ENCODE results near the gene RBM19. TPM values are rescaled to one million over a fixed set of nuclear protein-coding genes. Genes with fewer than 3 reads are reported as not detected.

The RBM19 gene
- total RNA-seq, 1 experiment from 2014 or later: 47.2 TPM

- no peak overlapping the region for H3K4me3 Mint-ChIP-seq (ENCODE audit: low read depth, unreplicated experiment)
- no peak for DNase-seq
- no peaks in the 10 kb centered on the region for H3K4me1 Mint-ChIP-seq (ENCODE audit: low read depth, unreplicated experiment)
- H3K27me3 Mint-ChIP-seq (ENCODE audit: unreplicated experiment): no peaks in the 10 kb centered on the region
- H3K36me3 Mint-ChIP-seq (ENCODE audit: insufficient read depth, unreplicated experiment): peaks cover 10% of the 10 kb centered on the region
- BruUV-seq (replicated peaks): no TSS peak
- no peaks in the 10 kb centered on the region for H3K9me3 Mint-ChIP-seq (ENCODE audit: low read depth, unreplicated experiment)
- no peak overlapping the region for H3K27ac Mint-ChIP-seq (ENCODE audit: unreplicated experiment)
- TF ChIP-seq, protein P1, sequence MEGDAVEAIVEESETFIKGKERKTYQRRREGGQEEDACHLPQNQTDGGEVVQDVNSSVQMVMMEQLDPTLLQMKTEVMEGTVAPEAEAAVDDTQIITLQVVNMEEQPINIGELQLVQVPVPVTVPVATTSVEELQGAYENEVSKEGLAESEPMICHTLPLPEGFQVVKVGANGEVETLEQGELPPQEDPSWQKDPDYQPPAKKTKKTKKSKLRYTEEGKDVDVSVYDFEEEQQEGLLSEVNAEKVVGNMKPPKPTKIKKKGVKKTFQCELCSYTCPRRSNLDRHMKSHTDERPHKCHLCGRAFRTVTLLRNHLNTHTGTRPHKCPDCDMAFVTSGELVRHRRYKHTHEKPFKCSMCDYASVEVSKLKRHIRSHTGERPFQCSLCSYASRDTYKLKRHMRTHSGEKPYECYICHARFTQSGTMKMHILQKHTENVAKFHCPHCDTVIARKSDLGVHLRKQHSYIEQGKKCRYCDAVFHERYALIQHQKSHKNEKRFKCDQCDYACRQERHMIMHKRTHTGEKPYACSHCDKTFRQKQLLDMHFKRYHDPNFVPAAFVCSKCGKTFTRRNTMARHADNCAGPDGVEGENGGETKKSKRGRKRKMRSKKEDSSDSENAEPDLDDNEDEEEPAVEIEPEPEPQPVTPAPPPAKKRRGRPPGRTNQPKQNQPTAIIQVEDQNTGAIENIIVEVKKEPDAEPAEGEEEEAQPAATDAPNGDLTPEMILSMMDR (IDR thresholded peaks at IDR 0.05; ENCODE audit: unreplicated experiment): no peak
- CTCF ChIA-PET: no interaction called here
- intact Hi-C loops (cut with micrococcal nuclease; ENCODE audit: unreplicated experiment): no loop called here
These were observed 113.2 kb downstream of the RBM19 start for GRCh38 chr12:113852695-113853490.

DNA sequence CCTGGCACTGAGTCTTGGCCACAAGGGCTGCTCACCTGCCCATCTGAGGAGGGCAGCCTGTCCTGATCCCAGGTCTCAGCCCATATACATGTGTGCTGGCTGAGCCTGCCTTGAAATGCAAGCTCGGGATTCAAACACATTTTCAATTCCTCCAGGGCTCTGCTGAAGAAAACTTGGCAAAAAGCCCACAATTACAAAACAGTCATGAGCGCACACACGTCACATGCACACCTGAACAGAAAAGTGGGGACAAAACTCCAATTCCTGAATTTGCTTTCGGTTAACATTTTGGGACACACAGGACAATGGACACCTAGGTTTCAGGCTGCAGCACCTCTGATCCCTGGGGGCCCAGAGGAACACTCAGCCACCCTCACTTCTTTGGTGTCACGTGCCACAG is 113.9 kb downstream of the RBM19 start:
- TF ChIP-seq, protein P1 (IDR thresholded peaks at IDR 0.05; ENCODE audit: unreplicated experiment): no peak
- H3K9me3 Mint-ChIP-seq (ENCODE audit: low read depth, unreplicated experiment): no peaks in the 10 kb centered on the region
- no TSS peak for BruUV-seq (replicated peaks)

DNA sequence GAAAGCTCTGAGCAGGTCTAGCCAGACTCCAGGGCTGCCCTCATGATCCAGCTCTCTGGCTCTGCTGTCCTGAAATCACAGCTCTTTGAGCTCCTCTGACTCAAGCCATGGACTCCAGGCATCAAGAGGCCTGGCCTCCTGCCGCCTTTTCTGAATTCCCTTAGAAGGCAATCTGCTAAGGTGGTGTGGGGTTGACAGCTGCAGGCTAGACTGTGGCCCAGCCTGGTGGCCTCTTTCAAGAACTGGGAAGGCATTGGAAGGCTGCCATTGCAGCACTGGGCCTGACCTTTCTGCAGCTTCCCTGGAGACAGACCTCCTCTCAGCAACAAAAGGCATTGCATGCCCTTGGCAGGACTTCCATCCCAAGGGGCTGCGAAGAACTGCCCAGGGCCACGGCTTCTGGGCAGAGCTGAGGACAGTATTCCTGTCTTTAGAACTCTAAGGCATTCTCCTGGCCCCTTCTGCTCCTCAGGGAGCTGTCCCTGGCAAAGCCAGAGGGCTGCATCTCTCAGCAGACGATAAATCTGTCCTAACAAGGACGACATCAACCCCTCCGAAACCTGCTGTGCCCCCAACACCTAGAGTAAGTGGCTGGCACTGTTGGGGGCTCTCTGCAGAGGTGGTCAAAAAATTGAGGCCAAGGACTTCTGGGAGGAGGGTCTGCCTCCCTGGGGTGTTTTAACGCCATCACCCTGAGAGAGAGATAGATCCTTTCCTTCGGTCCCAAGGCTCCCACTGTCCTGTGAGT is 115.6 kb downstream of the RBM19 start:
- Mint-ChIP-seq H3K36me3 (ENCODE audit: insufficient read depth, unreplicated experiment) (no peaks in the 10 kb centered on the region), H3K4me3 (ENCODE audit: low read depth, unreplicated experiment) (no peak overlapping the region), H3K9me3 (ENCODE audit: low read depth, unreplicated experiment) (no peaks in the 10 kb centered on the region), H3K27ac (ENCODE audit: unreplicated experiment) (no peak overlapping the region), H3K27me3 (ENCODE audit: unreplicated experiment) (no peaks in the 10 kb centered on the region), H3K4me1 (ENCODE audit: low read depth, unreplicated experiment) (no peaks in the 10 kb centered on the region)
- no TSS peak for BruUV-seq (replicated peaks)
- intact Hi-C loops (cut with micrococcal nuclease; ENCODE audit: unreplicated experiment): no loop called here
- DNase-seq: no peak
- CTCF ChIA-PET: interaction anchor here (1.2 kb wide), 1 partner anchor 13 kb away, joined by 3 read pairs; no protein-coding TSS in a partner anchor
- TF ChIP-seq, protein P1 (IDR thresholded peaks at IDR 0.05; ENCODE audit: unreplicated experiment): no peak

More for the DNA sequence above, 113.9 kb downstream of the RBM19 start:
- Mint-ChIP-seq H3K27me3 (ENCODE audit: unreplicated experiment) (no peaks in the 10 kb centered on the region), H3K4me1 (ENCODE audit: low read depth, unreplicated experiment) (no peaks in the 10 kb centered on the region), H3K27ac (ENCODE audit: unreplicated experiment) (no peak overlapping the region), H3K4me3 (ENCODE audit: low read depth, unreplicated experiment) (no peak overlapping the region), H3K36me3 (ENCODE audit: insufficient read depth, unreplicated experiment) (peaks cover 9% of the 10 kb centered on the region)
- intact Hi-C loops (cut with micrococcal nuclease; ENCODE audit: unreplicated experiment): no loop called here
- CTCF ChIA-PET: no interaction called here
- DNase-seq: no peak

DNA sequence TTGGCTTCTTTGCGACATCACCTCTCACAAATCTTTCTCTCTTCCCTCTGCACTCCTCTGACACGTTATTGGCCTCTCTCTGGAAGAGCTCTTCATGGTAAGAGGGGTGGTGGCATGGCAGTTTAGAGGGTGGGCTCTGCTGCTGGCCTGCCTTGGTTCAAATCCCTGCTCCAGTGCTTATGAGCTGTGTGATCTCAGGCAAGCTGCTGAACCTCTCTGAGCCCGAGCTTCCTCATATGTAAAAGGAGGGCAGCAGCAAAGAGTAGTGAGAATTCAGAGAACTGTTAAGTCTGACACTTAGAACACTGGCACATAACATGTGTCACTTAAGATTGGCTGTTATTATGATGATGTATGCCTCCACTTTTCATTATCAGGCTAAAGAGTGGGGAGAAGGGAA is 118.3 kb downstream of the RBM19 start:
- no peaks in the 10 kb centered on the region for H3K9me3 Mint-ChIP-seq (ENCODE audit: low read depth, unreplicated experiment)
- H3K27me3 Mint-ChIP-seq (ENCODE audit: unreplicated experiment): no peaks in the 10 kb centered on the region
- no peaks in the 10 kb centered on the region for H3K4me1 Mint-ChIP-seq (ENCODE audit: low read depth, unreplicated experiment)
- no peak for DNase-seq
- CTCF ChIA-PET: no interaction called here
- no peaks in the 10 kb centered on the region for H3K36me3 Mint-ChIP-seq (ENCODE audit: insufficient read depth, unreplicated experiment)
- BruUV-seq (replicated peaks): no TSS peak
- TF ChIP-seq, protein P1 (IDR thresholded peaks at IDR 0.05; ENCODE audit: unreplicated experiment): no peak
- no peak overlapping the region for H3K4me3 Mint-ChIP-seq (ENCODE audit: low read depth, unreplicated experiment)
- no peak overlapping the region for H3K27ac Mint-ChIP-seq (ENCODE audit: unreplicated experiment)
- intact Hi-C loops (cut with micrococcal nuclease; ENCODE audit: unreplicated experiment): no loop called here

Measured in Calu3 (cell line).